H1 (cell line): Measurements from ENCODE around the gene SLC37A3. TPM values are rescaled to one million over a fixed set of nuclear protein-coding genes. Genes with fewer than 3 reads are reported as not detected.

Experiments
- JUND ChIP-seq: IDR thresholded peaks from 2 replicates; pipeline ENCODE4 v1.6.1; 2011; ENCODE audit warnings: mild to moderate bottlenecking, improper control_type of control experiment, low read length
- TCF12 ChIP-seq: IDR thresholded peaks from 2 replicates; pipeline ENCODE4 v1.6.1; 2011; ENCODE audit warnings: low read depth, mild to moderate bottlenecking, low read length
- polyA plus RNA-seq, 7 experiments: library from polyadenylated mRNA; depleted of rRNA in 3 of 7; stranded (reverse) in 5 of 7; unstranded in 2 of 7; fragments of >200 nt in 5 of 7; fragments of 200-250 nt in 2 of 7; gene quantifications; 1 replicate in 5 of 7; 2 replicates in 1 of 7; 4 replicates in 1 of 7; pipeline versions ENCODE4 v1.2.1 to v1.2.3, GENCODE V29; 2011 to 2013; ENCODE audit warnings: missing spikeins in 2 of 7, mixed read lengths in 2 of 7
- total RNA-seq: library from RNA; stranded (reverse); fragmentation: NEBNext Ultra II Directional; extraction: Animal tissue kit (Norgen Biotek cat#: 25700); gene quantifications from 2 replicates; pipeline ENCODE4 v1.2.1, GENCODE V29; 2021

SLC37A3 gene
- total and polyA plus RNA-seq, 2 of the 8 experiments (the other 6 are each of a cell fraction or from before 2014, with no cell fraction given), result 58.2 to 71.0 TPM

- TF ChIP-seq JUND (no peak), TCF12 (no peak)
Measured at GRCh38 chr7:140350056-140350455, 48.3 kb downstream of the SLC37A3 start (continued).
